ENCODE results near the gene GLO1. TPM values are rescaled to one million over a fixed set of nuclear protein-coding genes. Genes with fewer than 3 reads are reported as not detected.

The GLO1 gene
- total RNA-seq, 1 experiment from 2014 or later: 188 TPM

DNA sequence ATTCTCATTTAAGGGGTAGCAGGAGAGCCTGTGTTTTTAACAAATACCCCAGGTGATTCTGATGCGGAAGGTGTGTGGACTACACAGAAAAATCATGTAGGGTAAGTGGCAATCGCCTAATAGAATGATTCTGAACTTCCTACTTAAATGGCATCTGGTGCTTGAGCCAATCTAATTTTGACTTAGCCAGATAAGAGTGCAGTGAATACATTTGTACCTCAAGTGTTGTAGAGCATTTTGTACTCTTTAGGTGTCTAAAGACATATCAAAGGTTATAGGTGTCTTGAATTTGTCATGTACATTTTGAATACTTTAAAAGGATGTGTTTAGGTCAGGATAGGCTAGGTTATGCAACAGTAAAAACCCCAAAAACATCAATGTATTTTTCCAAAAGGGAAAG, 53.2 kb downstream of the GLO1 start:
- Histone ChIP-seq H2BK120ac (ENCODE audit: low read depth, low read length, poor library complexity, severe bottlenecking) (no peak overlapping the region), H3K79me2 (ENCODE audit: insufficient read depth, low read length) (no peaks in the 10 kb centered on the region), H3K4ac (ENCODE audit: low read depth, low read length) (no peak overlapping the region), H3K4me2 (ENCODE audit: insufficient read depth, insufficient read length, low read length) (no peak overlapping the region), H3K27me3 (ENCODE audit: insufficient read depth, low read length) (no peaks in the 10 kb centered on the region), H3K18ac (ENCODE audit: insufficient read length, low read depth, low read length) (no peak overlapping the region), H2AK5ac (ENCODE audit: insufficient read length, low read length) (no peak overlapping the region), H2BK12ac (ENCODE audit: insufficient read length, low read depth, low read length) (no peak overlapping the region), H4K91ac (ENCODE audit: insufficient read length, low read depth, low read length) (no peak overlapping the region), H3K23ac (ENCODE audit: insufficient read length, low read depth, low read length) (no peak overlapping the region), H3K9ac (ENCODE audit: extremely low read depth, insufficient read length, low read length) (no peak overlapping the region), H2BK15ac (ENCODE audit: low read depth, low read length) (no peak overlapping the region), H4K20me1 (ENCODE audit: control insufficient read depth, insufficient read depth, insufficient read length) (no peaks in the 10 kb centered on the region), H3K56ac (ENCODE audit: insufficient read length, low read depth, low read length) (no peak overlapping the region), H4K8ac (replicated peaks; ENCODE audit: insufficient read length, low read depth, low read length) (no peak overlapping the region), H2BK5ac (ENCODE audit: insufficient read length, low read length) (no peak overlapping the region), H3T11ph (ENCODE audit: low read length) (no peak overlapping the region), H3K79me1 (ENCODE audit: insufficient read depth, low read depth, low read length, poor library complexity, severe bottlenecking) (no peaks in the 10 kb centered on the region), H4K5ac (ENCODE audit: insufficient read length, low read depth, low read length) (no peak overlapping the region), H2BK20ac (ENCODE audit: low read depth, low read length, poor library complexity, severe bottlenecking) (no peak overlapping the region), H3K4me1 (ENCODE audit: insufficient read depth, low read length) (no peaks in the 10 kb centered on the region), H2AFZ (ENCODE audit: low read length) (no peak overlapping the region), H3K27ac (ENCODE audit: insufficient read length, low read depth, low read length) (no peak overlapping the region), H3K23me2 (ENCODE audit: insufficient read length, low read depth, low read length, poor library complexity, severe bottlenecking) (no peaks in the 10 kb centered on the region), H3K9me3 (ENCODE audit: control insufficient read depth, low read depth, low read length) (no peaks in the 10 kb centered on the region), H3K14ac (ENCODE audit: insufficient read depth, low read length) (no peak overlapping the region)
- H3K36me3 Mint-ChIP-seq (ENCODE audit: insufficient read depth in 1 of 3, low read depth in 3 of 3): peaks cover 0 to 4% (median 2%) of the 10 kb centered on the region in 3 experiments; a peak in 2 of 7 replicates
- H3K27me3 Mint-ChIP-seq (ENCODE audit: low read depth): no peaks in the 10 kb centered on the region
- peaks cover 0 to 6% of the 10 kb centered on the region in 2 experiments; a peak in 2 of 4 replicates for H3K4me1 Mint-ChIP-seq
- no peak overlapping the region for H3K27ac Mint-ChIP-seq
- WGBS (ENCODE audit: extremely low coverage, insufficient read length, low lambda C conversion rate): no CpG with 5 or more reads among the region's 2 CpGs
- H3K4me3 Mint-ChIP-seq: no peak overlapping the region
- peaks cover 0 to 4% of the 10 kb centered on the region in 2 experiments; a peak in 1 of 5 replicates for H3K9me3 Mint-ChIP-seq
- TF ChIP-seq, protein P1, sequence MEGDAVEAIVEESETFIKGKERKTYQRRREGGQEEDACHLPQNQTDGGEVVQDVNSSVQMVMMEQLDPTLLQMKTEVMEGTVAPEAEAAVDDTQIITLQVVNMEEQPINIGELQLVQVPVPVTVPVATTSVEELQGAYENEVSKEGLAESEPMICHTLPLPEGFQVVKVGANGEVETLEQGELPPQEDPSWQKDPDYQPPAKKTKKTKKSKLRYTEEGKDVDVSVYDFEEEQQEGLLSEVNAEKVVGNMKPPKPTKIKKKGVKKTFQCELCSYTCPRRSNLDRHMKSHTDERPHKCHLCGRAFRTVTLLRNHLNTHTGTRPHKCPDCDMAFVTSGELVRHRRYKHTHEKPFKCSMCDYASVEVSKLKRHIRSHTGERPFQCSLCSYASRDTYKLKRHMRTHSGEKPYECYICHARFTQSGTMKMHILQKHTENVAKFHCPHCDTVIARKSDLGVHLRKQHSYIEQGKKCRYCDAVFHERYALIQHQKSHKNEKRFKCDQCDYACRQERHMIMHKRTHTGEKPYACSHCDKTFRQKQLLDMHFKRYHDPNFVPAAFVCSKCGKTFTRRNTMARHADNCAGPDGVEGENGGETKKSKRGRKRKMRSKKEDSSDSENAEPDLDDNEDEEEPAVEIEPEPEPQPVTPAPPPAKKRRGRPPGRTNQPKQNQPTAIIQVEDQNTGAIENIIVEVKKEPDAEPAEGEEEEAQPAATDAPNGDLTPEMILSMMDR (conservative IDR thresholded peaks at IDR 0.05): no peak
- no peak for DNase-seq
